NCI-H2196 (cell line): ENCODE data around the gene UBP1.
"Not testable (repeated sequence)": the region's sequence is repeated elsewhere in the genome, so short reads cannot be mapped to it uniquely, and the experiment has no call there.

Experiments used
- DNase-seq: peaks from one replicate; lab custom pipeline; 2025; ENCODE audit not compliant: unreplicated experiment; lab: John Stamatoyannopoulos, UW

Gene UBP1

DNA sequence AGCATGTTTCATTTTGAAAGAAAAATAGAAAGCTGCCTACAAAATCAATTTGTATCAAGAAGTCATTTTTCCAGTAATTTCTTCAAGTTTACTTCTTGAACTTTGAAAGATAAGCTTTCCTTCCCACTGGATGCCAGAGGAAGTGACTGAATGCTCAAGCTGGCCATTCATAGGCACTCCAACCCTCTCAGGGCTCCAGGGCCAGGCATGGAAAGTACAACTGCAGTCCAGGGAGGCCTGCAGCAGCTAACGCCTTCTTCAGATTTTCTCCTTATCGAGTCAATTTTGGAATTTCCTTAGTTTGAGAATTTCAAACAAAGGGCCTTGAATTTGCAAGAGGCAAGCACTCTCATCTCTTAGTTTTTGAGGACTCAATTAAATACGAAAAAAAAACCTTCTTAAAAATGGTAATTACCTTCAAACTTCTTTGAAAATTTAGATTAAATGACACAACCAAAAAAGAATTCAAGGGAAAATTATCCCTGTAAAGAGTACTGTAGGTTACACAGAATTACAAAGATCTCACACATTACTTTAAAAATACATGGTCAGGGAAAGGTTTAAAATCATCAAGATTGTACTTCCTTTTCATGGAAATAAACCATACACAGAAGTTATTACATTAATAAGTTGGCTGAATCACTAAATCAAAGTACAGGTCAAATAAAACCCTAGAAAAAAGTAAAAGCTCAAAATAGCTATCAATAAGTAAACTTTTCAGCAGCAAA is 2.5 kb downstream of the UBP1 start:
- DNase-seq: no peak

DNA sequence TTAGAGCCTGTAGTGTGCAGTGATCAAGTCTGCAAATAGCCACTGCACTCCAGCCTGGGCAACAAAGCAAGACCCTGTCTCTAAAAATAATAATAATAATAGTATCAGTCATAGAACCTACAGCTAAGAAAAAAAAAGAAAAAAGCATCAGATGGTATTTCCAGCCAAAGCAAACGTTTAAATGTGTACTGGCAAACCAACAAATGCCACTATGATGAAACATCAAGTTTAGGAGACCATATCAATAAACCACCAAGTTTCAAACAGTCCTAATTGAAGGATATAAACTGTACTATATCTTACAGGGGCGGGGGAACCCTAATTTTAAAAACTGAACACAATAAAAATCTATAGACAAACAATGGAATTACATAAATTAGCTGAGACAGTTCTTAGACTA is 6.4 kb downstream of the UBP1 start:
- no peak for DNase-seq

DNA sequence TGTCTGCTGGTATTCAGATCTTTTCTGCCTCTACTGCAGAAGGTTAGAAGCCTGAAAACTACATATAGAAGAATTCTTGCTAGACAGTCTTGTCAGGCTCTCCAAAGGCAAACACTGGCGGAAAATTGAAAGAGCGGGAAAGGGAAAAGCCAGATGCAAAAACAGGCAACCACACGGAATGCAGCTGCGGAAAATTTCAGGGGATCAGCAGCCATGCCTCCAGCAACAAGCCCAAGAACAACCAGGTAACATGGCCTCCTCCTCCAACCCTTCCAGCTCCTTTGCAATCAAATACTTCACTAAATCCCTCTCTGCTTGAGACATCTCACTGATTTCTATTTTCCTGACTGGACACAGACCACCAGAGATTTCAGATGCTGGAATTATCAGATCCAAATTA is 9.6 kb downstream of the UBP1 start:
- DNase-seq: no peak

DNA sequence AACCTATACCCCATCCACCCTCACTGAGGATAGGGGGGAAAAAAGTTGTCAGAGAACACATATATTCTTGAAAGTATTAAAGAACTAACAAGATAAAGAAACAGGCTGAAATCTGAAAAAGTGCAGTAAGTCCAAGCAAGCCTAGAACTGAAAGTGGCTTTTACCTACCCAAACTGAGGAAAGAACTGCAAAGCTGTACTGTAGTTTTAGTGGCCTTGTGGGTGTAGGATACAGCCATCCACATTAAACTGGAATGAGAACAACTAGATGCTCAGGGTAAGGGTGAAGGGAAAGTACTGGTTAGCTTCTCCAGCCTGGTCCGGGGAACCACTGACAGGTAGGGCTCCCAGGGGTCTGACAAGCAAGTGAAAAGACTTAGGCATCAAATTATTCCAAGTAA is 10.1 kb downstream of the UBP1 start:
- DNase-seq: no peak

- DNase-seq: not testable (repeated sequence)
These were observed 10.9 kb downstream of the UBP1 start for GRCh38 chr3:33429306-33429705.

- DNase-seq: no peak
These were observed 11.5 kb downstream of the UBP1 start for GRCh38 chr3:33428734-33429133.

DNA sequence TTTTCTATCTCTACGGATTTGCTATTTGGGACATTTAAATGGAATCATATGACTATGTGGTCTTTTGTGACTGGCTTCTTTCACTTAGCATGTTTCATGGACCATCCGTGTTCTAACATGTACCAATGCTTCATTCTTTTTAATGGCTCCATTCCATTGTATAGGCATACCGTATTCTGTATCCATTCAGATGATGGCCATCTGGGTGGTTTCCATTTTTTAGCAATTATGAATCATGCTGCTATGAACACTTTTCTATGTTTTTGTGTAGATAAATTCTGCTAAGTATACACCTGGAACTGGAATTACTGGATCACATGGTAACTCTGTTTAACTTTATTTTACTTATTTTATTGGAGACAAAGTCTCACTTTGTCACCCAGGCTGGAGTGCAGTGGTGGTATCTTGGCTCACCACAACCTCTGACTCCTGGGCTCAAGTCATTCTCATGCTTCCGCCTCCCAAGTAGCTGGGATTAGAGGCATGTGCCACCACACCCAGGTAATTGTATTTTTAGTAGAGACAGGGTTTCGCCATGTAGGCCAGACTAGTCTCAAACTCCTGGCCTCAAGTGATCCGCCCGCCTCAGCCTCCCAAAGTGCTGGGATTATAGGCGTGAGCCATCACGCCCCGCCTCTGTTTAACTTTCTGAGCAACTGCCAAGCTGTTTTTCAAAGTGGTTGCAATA is 13.4 kb downstream of the UBP1 start:
- no peak for DNase-seq

DNA sequence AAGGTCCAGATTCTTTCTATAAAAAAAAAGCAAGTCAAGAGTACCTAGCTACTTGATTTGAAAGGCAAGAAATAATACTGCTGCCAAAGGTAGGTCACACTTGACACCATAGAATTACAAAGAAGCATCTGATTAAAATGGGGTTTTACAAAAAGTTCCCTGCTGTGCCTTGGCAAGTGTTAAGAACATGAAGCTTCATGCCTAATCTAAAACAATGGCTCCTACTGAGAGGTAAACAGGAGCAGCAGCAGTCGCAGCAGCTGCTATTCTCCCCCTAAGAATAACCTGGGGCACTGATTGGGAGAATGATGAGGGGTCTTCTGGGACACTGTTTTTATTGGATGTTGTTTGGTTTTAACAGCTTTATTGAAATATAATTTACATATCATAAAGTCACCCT is 14.1 kb downstream of the UBP1 start:
- DNase-seq: no peak

DNA sequence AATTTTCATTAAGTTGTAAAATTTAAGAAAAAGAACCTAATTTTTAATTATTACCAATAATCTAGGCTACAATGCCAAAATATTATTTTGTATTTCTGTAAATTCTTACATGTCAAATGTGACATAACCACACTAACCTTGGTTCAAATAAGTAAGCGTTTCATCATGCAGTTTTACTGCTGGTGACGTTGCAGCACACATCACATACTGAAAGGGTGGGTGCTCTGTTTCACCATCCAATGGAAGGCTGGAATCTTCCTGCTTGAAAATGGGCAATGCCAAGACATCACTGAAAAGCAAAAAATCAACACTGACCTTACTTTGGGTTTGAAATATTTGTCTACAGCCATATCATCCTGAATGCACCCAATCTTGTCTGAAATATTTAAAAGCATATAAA is 14.8 kb downstream of the UBP1 start:
- no peak for DNase-seq

DNA sequence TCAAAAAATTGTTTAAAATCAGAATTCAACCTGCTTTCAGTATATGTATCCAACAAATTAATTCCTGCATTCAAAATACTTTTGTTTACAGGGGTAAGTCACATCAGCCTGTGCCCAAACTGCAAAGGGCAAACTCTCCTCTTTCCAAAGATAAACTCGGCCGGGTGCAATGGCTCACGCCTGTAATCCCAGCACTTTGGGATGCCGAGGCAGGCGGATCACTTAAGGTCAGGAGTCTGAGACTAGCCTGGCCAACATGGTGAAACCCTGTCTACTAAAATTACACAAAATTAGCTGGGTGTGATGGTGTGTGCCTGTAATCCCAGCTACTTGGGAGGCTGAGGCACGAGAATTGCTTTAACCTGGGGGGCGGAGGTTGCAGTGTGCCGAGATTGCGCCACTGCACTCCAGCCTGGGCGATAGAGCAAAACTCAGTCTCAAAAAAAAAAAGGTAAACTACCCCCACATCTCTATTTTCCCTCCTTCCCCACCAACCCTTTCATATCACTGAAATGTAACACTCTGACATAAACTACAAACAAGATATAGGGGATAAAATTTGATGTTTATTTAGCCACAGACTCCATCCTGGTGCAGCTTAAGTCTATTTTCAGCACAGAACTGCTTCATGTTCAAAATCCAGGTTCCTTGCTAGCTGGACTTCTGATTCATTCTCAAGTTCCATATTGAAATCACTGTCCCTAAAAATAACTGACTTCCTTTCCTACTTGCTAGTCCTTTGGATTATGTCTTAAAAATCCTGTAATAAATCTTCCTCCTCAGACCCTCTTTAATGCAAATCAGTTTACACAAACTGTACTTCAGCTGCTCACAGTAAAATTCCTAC is 15.4 kb downstream of the UBP1 start:
- no peak for DNase-seq

- no peak for DNase-seq
These were observed 19.2 kb downstream of the UBP1 start for GRCh38 chr3:33420966-33421365.

DNA sequence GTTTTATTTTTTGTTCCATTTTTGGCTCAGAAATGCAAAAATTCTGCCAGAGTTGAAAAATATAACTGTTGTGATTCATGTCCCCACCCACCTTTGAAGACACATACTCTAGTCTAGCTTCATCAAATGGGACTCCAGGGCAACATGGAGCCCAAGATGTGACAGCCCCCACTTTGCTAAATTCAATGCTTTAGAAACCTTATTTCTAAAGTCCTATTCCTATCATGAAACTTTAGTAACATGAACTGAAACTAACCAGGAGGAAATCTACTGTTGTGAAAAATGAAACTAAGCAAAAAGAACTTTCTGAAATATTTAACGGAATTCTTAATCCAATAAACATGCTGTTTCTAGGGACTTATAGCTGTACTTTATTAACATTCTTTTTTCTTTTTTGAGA is 20.3 kb downstream of the UBP1 start:
- DNase-seq: no peak

DNA sequence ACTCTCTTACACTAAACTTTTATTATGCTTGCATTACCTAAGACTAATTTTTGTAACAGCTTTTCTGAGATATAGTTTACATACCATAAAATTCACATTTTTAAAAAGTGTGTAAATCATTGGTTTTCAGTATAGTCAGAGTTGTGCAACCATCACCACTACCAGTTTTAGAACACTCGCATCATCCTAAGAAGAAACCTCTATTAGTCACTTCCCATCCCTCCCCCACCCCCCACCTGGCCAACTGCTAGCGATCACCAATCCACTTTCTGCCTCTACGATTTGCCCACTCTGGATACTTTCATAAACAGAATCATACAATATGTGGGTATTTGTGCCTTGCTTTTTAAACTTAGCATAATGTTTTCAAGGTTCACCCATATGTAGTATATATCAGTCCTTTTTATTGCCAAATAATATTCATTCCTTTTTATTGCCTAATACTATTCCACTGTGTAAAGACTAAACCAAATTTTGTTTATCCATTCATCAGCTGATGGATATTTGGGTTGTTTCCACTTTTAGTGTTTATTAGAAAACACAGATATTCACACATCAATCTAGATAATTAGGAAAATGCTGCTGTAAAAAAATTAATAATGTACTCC is 23.0 kb downstream of the UBP1 start:
- no peak for DNase-seq

- DNase-seq: not testable (repeated sequence)
These were observed 29.4 kb downstream of the UBP1 start for GRCh38 chr3:33410816-33411215.

DNA sequence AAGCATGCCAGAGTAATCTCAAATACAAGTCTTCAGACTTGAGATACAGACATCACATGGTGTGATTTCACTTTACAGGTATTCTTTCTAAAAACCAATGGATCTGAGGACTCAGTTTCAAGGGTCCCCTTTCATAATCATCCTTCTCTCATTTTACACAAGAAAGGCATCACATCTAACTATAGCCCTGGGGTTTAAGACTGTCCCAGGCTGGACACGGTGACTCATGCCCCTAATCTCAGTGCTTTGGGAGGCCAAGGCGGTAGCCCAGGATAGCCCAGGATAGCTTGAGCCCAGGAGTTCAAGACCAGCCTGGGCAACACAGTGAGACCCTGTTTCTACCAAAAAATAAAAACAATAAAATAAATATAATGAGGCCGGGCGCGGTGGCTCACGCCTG is 36.4 kb downstream of the UBP1 start:
- DNase-seq: no peak

- DNase-seq: no peak
These were observed 37.3 kb downstream of the UBP1 start for GRCh38 chr3:33402936-33403335.

GRCh38 chr3:33401781-33402180 is 38.4 kb downstream of the UBP1 start:
- no peak for DNase-seq

GRCh38 chr3:33398410-33398809 is 41.8 kb downstream of the UBP1 start:
- DNase-seq: no peak

DNA sequence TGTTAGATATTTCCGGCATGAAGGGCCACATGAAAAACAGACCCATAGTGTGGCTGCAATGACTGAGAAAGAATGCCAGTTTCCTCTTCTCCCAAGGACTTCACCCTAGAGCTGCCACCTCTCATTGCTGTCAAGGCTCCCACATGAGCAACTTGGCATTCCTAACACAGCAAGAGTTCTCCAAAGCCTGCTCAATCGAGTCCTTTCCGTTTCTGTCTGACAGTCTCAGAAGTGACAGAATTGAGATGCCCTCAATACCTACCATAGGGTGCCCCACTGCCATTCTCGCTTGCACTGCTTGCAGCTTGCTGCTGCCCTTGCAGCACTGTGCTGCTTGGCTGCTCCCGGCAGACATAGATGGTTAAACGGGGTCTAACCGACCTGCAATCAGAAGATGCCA is 44.3 kb downstream of the UBP1 start:
- no peak for DNase-seq

GRCh38 chr3:33394403-33395054 is 45.7 kb downstream of the UBP1 start:
- DNase-seq: no peak

- no peak for DNase-seq
These were observed 47.5 kb downstream of the UBP1 start for GRCh38 chr3:33392703-33393125.
